G401 (cell line): Measurements from ENCODE around the gene ZNF613. TPM values are rescaled to one million over a fixed set of nuclear protein-coding genes. Genes with fewer than 3 reads are reported as not detected.
"Not testable (repeated sequence)": the region's sequence is repeated elsewhere in the genome, so short reads cannot be mapped to it uniquely, and the experiment has no call there.

ENCODE experiments used
- DNase-seq: peaks from one replicate; pipeline ENCODE4 v3.0.0-alpha.2; 2015; ENCODE audit warnings: low spot score
- in situ Hi-C: cut with HindIII; loops from 2 replicates; pipeline ENCODE4 v1.10.0; 2016; ENCODE audit warnings: low sequenced_read_pairs, mixed read lengths
- total RNA-seq: library from RNA; depleted of rRNA; stranded (reverse); fragments of >200 nt; shearing (Covaris generic); gene quantifications from 2 replicates; pipeline ENCODE4 v1.2.3, GENCODE V29; 2014; rRNA removed

Gene ZNF613
- total RNA-seq, result 3.5 and 18.3 TPM in 2 replicates

DNA sequence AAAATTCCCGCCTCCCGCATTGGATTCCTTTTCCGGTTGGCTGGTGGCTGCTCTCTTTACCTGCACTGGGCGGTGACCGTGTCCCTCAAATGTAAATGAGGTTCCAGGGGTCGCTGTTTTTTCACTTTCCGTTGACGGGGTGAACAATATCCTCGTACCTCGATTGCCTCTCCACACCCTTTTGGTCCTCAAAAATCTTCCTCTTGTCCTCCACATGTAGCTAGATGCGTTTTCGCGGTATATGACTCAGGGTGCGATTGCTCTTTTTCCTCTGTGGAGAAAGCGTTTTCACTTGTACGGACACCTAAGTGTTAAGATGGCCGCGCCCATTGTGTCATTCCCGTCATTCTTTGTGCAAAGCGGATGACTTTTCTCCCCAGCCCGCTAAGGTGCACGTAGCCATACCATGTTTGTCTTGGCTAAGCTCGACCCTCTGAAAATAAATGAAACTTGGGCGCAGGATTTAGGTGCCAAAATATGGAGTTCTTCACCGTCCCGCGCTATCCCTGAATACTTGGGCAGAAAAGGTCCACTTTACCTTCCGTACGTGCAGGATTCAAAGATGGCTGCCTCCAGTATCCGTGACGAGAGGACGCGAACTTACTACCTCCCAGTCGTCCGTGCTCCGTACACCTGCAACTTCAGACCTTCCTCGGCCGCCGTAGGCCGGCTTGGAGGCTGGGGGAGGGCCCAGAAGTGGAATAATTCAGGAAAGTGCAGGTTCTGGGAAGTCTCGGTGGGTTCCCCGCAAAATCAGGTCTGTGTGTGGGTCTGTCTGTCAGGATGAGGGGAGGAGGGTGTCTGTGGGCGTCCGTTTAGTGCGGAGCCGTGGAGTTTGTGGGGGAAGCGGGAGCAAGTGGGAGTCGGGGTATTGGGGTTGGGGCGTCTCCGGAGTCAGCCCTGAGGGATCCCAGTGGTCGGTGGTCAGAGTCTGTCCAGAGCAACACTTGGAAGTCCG, at the start of gene ZNF613:
ZNF613 (plus strand) TSS at position 689 of the 958 bp plus-strand sequence. CDS start 8,749 bp downstream, outside the sequence.
- DNase-seq, result peak; percentile 98
- in situ Hi-C loops, result no loop called here

DNA sequence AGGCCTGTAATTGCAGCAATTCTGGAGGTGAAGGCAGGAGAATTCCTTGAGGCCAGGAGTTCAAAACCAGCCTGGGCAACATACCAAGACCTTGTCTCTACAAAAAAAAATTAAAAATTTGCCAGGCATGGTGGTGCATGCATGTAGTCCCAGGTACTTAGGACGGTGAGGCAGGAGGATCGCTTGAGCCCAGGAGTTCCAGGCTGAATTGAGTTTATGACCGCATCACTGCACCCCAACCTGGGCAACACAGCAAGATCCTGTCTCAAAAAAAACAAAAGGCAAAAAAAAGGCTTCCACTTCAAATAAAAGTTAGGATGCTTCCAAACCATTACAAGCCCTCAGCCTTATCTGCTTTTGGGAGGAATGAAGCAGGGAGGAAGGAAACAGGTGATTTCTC, 44.8 kb upstream of the ZNF613 start:
- DNase-seq, result no peak
- in situ Hi-C loops, result no loop called here

DNA sequence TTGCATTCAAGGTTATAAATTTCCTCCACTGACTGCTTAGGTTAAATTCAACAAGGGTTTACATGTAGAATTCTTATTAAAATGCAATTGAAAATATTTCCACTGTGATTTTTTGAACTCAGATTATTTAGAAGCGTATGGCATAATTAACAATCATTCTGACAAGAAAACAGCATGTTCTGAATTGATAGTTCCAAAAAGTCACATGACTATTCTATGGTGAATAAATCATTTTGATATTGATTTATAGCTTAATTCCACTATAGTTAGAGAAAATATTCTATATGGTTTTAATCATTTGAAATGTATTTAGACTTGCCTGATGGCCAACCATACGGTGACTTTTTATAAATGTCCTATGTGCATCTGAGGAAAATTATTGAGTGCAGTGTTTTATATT, 42.6 kb upstream of the ZNF613 start:
- in situ Hi-C loops, result no loop called here

DNA sequence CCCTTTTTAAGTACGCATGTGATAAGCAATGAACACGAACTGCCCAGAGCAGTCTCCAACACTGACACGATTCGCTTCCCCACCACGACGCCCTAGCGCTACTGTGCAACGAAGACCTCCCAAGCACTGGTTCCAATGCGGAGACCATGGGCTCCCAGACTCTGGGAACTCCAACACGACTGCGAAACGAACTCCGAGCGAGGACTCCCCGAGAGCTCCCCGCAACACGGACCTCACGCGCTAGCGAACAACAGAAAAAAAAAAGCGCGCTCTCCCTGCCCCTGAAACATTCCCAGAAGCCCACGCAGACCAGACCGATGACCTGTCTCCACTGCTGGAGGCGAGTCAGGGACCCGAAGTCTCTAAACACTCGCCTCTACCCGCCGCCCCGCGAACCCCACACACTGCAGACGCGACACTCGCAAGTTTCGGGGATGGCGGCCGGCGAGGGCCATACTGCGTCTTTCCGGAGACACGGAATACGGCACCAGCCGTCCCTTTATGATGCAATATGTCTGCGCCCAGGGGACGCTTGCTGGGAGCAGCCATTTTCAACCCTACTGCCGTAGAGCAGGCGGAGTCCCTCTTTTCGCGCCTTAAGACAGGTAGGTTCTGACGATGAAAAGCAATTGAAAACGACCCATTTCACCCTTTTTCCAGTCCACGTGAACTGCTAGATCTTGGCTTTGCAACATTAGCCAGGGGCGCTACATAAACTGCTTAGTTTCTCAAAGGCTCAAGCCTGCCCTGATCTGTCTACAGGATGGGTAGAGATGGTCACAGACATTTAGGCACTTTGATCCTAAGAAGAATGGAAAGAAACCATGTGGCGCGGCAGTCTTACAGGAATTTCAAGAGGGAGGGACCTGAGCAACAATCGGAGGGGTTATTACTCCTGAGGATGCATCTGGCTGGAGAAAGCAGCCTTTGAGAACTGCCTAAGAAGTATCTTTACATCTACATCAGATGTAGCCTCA, 39.5 kb upstream of the ZNF613 start, which contains the start of gene ZNF577:
ZNF577 (minus strand) TSS at position 430 of the 977 bp plus-strand sequence. CDS start 7,569 bp downstream, outside the sequence.
- in situ Hi-C loops, result no loop called here
- peak; percentile 74 for DNase-seq

More for the DNA sequence above, 42.6 kb upstream of the ZNF613 start:
- DNase-seq, result no peak

DNA sequence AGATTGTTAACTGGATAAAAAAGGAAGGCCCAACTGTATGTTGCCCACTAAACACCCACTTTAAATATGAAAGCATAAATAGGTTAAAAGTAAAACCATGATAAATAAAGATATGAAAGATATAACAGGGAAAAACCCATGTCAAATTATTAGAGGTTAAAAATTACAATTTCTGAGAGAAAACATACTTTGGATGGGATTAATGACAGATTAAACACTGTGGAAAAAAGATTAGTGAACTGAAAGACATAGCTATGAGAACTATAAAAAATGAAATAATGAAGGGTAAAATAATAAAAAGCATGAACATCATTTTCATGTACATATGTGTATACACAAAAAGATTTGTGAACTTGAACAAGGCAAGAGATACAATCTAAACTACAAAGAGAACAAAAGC, 37.3 kb upstream of the ZNF613 start:
- in situ Hi-C loops, result no loop called here

DNA sequence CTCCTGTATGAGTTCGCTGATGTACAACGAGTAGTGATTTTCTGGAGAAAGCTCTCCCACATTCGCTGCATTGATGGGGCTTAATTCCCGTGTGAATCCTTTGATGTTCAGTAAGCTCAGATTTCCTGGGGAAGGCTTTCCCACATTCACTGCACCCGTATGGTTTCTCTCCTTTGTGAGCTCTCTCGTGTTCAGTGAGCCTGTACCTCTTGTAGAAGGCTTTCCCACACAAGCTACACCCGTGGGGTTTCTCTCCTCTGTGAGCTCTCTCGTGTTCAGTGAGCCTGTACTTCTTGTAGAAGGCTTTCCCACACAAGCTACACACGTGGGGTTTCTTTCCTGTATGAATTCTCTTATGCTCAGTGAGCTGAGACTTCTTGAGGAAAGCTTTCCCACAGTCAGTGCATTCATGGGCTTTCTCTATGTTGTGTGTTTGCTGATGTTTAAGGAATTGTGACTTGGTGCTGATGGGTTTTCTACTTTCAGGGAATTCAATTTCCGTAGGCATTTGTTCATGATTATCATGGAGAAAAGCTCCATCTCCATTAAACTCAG, 36.0 kb upstream of the ZNF613 start:
- DNase-seq, result no peak
- in situ Hi-C loops, result no loop called here

More for the DNA sequence above, 37.3 kb upstream of the ZNF613 start:
- DNase-seq, result no peak

DNA sequence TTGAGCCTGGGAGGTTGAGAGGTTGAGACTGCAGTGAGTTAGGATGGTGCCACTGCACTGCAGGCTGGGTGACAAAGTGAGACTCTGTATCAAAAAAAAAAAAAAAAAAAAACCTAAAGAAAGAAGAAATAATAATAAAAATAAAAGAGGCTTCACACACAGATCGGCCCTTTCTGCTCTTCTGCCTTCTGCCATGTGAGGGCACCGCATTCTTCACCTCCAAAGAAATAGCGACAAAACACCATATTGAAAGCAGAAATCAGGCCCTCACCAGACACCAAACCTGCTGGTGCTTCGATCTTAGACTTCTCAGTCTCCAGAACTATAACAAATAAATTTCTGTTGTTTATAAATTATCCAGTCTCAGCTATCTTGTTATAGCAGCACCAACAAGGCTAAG, 25.4 kb upstream of the ZNF613 start:
- no peak for DNase-seq
- in situ Hi-C loops, result no loop called here

DNA sequence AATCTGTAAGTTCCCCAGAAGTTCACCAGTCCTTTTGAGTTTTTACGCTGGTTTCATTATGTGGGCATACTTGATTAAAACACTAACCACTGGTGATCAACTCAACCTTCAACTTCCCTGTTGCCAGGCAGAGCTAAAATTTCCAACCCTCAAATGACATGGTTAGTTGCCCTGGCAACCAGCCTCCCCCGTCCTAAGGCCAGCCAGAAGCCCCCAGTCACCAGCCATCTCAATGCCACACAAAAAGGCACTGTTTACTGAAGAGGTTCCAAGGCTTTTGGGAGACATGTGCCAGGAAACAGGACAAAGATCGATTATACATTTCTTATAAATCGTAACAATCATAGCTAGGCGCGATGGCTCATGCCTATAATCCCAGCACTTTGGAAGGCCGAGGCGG, 24.1 kb upstream of the ZNF613 start:
- in situ Hi-C loops, result no loop called here
- no peak for DNase-seq

DNA sequence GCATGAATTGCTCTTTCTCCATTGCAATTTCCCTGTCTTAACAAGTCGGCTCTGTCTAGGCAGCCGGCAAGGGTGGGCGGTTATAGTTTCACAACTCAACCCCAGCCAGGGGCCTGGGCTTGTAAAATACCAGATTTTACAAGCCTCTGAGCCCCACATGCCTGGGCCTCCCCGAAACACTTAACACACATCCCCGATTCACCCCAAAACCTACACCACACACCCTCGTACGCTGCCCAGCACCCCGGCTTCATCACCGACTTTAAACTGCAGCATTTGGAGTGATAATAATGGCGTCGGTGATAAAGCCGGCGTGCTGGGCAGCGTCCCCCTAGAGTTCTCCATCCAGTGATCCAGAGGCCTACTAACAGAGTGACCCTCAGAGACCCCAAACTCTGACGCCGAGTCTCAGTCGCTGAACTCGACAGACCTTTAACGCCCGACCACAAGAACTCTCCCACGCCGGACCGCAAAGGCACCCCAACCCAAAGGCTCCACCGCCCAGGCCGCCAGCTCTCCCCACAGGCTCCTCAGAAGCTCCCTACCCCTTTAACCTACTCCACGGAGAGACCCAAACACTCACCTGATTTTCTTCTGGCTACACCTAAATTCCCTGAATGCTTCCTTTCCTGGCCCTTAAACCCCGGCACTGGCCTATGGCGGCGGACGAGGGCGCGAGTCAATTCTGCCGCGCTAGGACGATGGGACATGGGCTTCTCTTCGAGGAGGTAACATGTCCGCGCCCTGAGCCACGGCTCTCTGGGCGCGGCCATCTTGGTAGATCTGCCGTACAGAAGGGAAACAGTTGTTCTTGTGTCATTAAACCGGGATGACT, 22.7 kb upstream of the ZNF613 start, which contains the start of gene ZNF649:
ZNF649 (minus strand) TSS at position 687 of the 835 bp plus-strand sequence. CDS start 4,910 bp downstream, outside the sequence.
- DNase-seq, result peak; percentile 89
- in situ Hi-C loops, result no loop called here

DNA sequence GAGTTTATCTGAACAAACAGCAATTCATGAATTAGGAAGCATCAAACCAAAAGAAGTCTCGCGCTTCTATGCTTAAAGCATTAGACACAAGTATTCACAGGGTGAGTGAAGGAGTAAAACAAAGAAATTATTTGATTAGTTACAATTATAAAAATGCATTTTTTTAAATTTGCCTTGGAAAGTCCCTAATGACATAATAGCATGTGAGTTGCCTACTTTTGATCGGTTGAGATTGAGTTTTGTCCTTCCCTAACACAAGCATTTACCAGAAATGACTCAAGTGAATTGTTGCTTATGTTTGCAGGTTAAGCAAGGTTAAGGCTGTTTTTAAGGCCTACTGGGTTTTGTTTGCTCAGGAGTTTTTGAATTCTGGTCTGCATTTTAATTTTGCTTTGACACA, 22.1 kb upstream of the ZNF613 start:
- in situ Hi-C loops, result no loop called here
- DNase-seq, result no peak

DNA sequence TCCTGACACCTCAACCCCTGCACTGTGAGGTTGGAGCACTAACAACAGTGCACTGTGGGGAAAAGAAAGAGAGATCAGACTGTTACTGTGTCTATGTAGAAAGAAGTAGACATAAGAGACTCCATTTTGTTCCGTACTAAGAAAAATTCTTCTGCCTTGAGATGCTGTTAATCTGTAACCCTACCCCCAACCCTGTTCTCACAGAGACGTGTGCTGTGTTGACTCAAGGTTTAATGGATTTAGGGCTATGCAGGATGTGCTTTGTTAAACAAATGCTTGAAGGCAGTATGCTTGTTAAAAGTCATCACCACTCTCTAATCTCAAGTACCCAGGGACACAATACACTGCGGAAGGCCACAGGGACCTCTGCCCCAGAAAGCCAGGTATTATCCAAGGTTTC, 21.6 kb upstream of the ZNF613 start:
- in situ Hi-C loops, DNase-seq: not testable (repeated sequence)

DNA sequence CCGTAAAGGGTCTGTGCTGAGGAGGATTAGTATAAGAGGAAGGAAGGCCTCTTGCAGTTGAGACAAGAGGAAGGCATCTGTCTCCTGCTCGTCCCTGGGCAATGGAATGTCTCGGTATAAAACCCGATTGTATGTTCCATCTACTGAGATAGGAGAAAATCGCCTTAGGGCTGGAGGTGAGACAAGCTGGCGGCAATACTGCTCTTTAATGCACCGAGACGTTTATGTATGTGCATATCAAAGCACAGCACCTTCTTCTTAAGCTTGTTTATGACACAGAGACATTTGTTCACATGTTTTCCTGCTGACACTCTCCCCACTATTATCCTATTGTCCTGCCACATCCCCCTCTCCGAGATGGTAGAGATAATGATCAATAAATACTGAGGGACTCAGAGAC, 21.2 kb upstream of the ZNF613 start:
- in situ Hi-C loops, DNase-seq: not testable (repeated sequence)

DNA sequence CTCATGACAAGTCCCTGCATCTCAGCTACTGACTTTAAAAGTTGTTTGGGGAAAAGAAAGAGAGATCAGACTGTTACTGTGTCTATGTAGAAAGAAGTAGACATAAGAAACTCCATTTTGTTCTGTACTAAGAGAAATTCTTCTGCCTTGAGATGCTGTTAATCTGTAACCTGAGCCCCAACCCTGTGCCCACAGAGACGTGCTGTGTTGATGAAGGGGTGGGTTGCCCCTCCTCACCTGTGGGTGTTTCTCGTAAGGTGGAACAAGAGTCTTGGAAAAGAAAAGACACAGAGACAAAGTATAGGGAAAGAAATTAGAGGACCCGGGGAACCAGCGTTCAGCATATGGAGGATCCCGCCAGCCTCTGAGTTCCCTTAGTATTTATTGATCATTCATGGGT, 19.3 kb upstream of the ZNF613 start:
- DNase-seq, in situ Hi-C loops: not testable (repeated sequence)

DNA sequence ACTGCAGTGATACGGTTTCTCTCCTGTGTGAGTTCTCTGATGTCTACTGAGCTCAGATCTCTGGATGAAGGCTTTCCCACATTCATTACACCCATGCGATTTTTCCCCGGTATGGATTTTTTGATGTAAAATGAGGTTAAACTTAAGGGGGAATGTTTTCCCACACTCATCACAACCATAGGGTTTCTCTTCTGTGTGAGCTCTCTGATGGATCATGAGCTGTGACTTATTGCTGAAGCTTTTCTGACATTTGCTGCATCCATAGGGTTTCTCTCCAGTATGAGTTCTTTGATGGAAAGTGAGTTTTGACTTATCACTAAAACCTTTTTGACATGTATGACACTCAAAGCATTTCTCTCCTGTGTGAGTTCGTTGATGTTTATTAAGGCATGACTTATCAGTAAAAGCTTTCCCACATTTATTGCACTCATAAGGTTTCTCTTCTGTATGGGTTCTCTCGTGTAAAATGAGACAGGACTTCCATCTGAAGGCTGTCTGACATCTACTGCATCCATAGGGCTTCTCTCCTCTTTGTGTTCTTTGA, 11.9 kb upstream of the ZNF613 start:
- in situ Hi-C loops, result no loop called here
- DNase-seq, result no peak

DNA sequence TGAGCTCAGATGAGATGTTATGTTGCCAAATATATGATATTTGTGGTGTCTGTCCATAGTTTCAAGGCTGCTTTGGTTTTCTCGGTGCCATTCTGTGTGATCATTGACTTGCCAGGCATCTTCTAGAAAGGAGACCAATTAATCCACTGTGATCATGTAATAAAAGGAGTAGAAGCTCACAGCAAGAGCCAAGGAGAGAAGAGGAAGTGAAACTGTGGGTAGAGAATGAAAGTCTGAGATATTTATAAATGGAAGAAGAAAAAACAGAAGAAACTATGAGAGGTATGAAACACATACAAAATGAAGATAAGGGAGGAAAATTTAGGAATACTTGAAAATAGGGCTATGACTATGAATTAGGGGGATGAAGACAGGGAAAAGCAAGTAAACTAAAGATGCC, 11.1 kb upstream of the ZNF613 start:
- in situ Hi-C loops, result no loop called here
- no peak for DNase-seq

DNA sequence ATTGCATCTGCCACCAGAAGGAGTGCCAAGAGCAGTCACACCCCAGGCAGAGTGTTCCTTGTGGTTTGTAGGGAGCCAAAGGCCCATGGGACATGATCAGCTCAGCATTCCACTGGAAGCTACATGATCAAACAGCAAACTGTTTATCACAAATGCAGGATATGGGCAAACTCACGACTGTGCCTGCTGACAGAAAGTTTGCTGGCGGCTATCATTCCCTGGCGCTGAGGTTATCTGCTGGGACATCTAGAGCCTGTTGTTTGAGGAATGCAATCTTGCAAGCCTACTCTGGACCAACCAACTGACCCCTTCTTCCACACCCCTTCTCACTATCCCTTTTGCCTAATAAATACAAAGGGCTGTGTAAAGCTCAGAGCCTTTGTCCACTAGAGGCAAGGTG, 7.7 kb upstream of the ZNF613 start:
- in situ Hi-C loops, result no loop called here
- DNase-seq, result no peak

DNA sequence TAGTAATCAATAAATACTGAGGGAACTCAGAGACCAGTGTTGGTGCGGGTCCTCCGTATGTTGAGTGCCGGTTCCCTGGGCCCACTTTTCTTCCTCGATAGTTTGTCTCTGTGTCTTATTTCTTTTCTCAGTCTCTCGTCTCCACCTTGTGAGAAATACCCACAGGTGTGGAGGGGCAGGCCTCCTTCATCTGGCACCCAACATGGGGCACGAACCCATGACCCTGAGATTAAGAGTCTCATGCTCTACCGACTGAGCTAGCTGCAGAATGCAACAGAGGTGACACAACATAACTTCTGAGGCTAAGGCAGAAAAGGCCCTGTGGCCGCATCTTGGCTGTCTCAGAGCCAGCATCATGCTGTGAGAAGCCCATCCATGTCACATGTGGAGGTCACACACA, 5.3 kb upstream of the ZNF613 start:
- no peak for DNase-seq
- in situ Hi-C loops, result no loop called here

DNA sequence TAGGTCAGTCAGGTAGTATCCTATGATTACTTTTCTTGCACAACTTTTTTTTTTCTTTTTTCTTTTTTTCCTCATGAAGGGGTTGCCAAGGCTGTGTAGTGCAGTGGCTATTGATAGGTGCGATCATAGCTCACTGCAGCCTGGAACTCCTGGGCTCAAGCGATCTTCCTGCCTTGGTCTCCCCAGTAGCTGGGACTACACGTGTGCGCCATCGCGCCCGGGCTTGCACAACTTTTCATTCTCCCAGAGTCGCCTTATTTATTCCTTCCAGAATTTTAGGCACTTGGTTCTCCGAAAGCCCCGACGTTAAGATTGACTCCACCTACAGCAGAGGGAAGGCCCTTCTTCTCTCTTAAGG, 867 bp upstream of the ZNF613 start:
- in situ Hi-C loops, result no loop called here

More for the DNA sequence above, 867 bp upstream of the ZNF613 start:
- no peak for DNase-seq
